ENCODE measurements around the gene RNF220.

The RNF220 gene

DNA sequence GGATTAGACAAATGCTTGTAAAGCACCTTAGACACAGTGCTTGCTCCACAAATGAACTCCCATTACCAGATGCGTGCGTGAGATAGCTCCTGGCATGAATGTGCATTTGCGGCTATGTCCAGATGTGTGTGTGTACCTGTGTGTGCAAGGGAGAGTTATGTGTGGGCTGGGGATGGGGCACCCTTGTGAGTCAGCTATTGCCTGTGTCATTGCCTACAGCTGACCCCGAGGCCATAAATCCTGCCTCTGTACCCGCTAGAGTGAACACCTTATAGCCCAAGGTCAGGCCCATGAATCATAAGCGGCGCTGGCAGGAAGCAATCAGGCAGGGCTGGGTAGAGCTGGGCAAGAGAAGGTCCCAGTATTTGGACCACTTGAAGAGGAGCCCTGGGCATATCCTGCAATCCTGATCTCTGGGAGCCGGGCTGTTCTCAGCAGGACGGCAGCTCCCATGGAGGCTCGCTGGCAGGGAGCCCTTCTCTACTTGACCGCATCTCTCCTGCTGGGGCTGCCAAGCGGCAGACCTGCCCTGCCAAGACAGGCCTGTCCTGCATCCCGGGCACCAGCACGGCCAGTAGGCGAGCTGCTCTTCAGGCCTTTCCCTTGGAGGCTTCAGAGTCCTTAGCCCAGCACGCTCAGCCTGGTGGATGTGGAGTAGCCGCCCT lies 182.9 kb downstream of the RNF220 start:
- no peak for DNase-seq (ENCODE audit: low read depth)
- TF ChIP-seq, protein P1, sequence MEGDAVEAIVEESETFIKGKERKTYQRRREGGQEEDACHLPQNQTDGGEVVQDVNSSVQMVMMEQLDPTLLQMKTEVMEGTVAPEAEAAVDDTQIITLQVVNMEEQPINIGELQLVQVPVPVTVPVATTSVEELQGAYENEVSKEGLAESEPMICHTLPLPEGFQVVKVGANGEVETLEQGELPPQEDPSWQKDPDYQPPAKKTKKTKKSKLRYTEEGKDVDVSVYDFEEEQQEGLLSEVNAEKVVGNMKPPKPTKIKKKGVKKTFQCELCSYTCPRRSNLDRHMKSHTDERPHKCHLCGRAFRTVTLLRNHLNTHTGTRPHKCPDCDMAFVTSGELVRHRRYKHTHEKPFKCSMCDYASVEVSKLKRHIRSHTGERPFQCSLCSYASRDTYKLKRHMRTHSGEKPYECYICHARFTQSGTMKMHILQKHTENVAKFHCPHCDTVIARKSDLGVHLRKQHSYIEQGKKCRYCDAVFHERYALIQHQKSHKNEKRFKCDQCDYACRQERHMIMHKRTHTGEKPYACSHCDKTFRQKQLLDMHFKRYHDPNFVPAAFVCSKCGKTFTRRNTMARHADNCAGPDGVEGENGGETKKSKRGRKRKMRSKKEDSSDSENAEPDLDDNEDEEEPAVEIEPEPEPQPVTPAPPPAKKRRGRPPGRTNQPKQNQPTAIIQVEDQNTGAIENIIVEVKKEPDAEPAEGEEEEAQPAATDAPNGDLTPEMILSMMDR (IDR thresholded peaks at IDR 0.05; ENCODE audit: control insufficient read depth, extremely low read depth, insufficient read depth): no peak
- H3K4me3 ChIP-seq (ENCODE audit: low read depth, low read length): no peak overlapping the region

DNA sequence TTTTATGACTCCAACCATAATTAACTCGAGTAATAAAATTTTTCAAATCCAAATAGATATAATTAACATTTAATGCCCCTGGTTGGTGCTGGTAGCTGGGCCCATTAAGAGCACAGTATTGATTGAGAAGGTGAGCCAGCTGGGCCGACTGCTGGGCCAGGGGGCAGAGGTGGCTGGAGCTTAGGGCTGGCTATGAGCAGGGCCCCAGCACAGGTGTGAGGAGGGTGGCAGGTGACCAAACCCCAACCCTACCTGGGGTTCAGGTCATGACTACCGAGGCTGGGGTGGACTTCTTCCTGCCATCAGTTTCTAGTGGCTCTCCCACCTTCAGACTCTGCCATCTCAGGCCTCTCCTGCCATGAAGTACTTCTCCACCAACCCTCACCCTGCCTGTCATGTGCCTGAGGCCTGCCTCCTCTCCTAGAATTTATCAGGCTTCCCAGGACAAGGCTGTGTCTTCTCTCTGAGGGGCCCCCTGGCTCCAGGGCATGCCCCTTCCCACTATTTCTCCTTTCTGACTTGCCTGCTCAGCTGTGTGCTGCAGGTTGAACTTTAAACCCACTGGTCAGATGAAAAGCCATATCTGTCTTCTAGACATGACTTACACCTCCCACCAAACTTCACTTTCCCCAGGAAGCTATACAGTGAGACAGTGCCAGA lies 183.6 kb downstream of the RNF220 start:
- DNase-seq (ENCODE audit: low read depth): no peak
- TF ChIP-seq, protein P1 (IDR thresholded peaks at IDR 0.05; ENCODE audit: control insufficient read depth, extremely low read depth, insufficient read depth): no peak
- H3K4me3 ChIP-seq (ENCODE audit: low read depth, low read length): no peak overlapping the region

DNA sequence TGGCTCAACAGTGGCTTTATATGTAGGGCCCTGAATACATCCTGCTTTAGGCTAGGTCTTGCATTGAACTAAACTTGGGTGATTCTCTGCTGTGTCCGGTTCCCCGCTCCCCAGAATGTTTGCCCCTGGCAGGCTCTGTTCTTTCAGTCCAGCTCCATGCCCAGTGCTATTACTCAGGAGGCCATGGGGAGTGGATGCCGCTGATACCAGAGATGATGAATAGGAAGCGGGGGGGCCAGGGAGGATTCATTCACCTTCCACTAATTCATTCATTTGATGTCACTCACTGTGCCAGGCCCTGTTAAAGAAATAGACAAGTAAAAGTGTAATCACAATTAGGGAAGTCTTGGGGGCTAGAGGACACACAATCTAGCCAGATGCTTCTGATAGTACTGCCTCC lies 185.4 kb downstream of the RNF220 start:
- no peak overlapping the region for H3K4me3 ChIP-seq (ENCODE audit: low read depth, low read length)
- TF ChIP-seq, protein P1 (IDR thresholded peaks at IDR 0.05; ENCODE audit: control insufficient read depth, extremely low read depth, insufficient read depth): no peak
- no peak for DNase-seq (ENCODE audit: low read depth)

DNA sequence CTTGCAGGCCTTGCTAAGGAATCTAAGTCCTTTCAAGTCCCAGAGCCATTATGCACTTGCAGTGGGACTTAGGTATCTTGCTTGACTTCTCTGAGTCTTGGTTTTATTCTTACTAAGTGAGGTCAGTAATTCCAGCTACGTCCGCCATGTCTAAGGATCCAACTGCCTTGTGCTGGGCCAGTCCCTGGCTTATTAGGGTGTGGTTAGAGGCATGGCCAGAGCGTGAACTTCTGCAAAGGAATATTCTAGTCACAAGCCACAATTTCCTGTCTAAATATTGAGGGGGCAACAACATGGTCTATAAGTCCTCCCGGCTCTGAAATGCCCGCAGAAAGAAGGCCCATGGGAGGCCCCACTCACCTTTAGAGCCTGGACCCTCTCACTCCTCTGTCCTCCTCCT lies 186.3 kb downstream of the RNF220 start:
- no peak overlapping the region for H3K4me3 ChIP-seq (ENCODE audit: low read depth, low read length)
- TF ChIP-seq, protein P1 (IDR thresholded peaks at IDR 0.05; ENCODE audit: control insufficient read depth, extremely low read depth, insufficient read depth): no peak
- DNase-seq (ENCODE audit: low read depth): no peak

DNA sequence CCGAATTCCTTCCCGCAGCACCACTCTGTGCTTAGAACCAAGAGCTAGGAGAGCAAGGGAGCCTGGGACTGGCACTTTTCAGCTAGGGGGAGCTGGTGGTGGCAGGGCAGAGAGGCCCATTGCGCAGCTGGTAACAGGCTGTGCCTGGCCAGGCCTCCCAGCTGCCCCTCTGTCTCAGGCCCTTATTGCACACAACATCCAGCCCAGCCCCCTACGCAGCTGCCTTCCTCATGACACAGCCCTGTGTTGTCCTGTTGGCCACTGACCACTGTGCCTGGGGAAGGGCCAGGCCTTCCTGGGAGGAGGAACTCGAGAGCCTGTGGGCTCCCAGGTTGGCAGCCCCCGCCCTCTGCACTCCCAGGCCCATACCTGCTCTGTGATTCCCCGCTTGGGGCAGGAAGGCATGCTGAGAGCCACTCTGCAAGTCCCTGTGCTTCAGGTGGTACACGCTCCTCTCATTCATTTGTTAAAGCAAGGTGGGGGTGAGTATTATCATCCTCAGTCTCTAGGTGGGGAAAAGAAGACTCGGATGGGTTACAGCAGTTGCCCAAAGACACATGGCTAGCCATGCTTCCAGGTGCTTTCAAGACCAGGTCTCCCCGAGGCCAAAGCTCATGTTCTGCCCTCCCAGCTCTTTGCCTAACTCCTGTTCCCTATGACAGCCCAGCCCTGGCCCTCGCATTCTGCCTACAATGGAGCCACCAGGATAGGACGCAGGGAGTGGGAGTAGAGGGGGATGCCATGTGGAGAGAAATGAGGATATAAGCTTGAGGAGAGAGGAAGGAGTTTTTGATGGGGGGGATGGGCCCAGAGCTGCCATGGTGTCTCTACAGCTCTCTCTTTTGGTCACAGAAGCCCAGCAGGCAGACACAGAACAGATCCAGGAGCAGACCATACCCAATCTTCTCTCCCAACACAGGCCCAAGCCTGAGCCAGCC lies 187.4 kb downstream of the RNF220 start:
- no peak overlapping the region for H3K4me3 ChIP-seq (ENCODE audit: low read depth, low read length)
- DNase-seq (ENCODE audit: low read depth): no peak
- TF ChIP-seq, protein P1 (IDR thresholded peaks at IDR 0.05; ENCODE audit: control insufficient read depth, extremely low read depth, insufficient read depth): no peak

DNA sequence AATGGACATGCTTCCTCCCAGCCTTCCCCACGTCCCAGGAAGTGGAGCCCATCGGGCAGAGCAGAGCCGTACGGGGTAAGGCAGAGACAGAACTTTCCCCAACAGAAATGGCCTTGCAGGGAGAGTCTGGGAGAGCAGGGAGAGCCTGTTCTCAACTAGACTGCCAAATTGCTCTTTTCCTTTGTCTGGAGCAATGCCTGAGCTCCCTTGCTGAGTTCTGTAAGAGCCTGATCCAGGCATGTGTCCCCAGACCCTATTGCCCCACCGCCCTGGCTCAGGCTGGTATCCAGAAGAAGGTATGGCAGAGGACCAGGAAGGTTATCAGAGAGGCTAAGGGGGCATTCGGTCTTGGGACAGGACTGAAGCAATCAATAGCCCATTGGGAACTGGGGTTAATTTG lies 189.3 kb downstream of the RNF220 start:
- TF ChIP-seq, protein P1 (IDR thresholded peaks at IDR 0.05; ENCODE audit: control insufficient read depth, extremely low read depth, insufficient read depth): no peak
- DNase-seq (ENCODE audit: low read depth): no peak
- no peak overlapping the region for H3K4me3 ChIP-seq (ENCODE audit: low read depth, low read length)
